ENCODE results near the gene LEO1.

Gene LEO1

DNA sequence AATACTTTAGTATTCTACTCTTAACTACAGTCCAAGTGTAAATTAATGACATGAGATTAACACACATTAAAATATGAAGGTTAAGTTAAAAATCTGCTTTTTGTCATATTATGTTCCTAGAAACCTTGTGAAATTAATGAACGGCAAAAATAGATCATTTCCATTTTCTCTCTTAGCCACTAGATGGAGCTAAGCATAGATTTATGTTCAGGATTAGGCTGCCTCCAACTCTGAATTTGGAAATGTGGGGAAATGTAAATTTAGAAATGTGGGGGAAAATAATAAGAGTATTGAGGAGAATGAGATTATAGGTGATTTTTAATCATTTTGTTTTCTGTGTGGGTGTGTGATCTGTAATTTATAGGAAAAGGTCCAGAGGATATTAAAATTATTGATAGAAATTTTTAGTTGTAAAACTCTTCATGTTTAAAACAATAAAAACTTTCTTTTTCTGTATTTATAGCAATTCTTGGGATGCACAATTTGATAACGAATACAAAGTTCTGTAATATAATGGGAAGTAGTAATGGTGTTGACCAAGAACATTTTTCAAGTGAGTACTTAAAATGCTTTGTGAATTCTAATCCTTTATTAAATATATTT is 82.9 kb downstream of the LEO1 start:
- Histone ChIP-seq H3K36me3 (peaks cover 59% of the 10 kb centered on the region), H3K9me3 (no peaks in the 10 kb centered on the region), H3K4me1 (ENCODE audit: control insufficient read depth in 1 of 2, insufficient read depth in 1 of 2, low read depth in 1 of 2, low read length in 1 of 2) (peaks cover 0 to 6% of the 10 kb centered on the region in 2 experiments), H3K4me3 (ENCODE audit: low read depth in 1 of 2, low read length in 1 of 2) (no peak overlapping the region), H3K27ac (no peak overlapping the region), H3K27me3 (no peaks in the 10 kb centered on the region)
- TF ChIP-seq CTCF (IDR thresholded peaks at IDR 0.05), result peak; percentile 50
